NCI-H1694 treated with DMSO at 0.1 percent for 48 hours (cell line): Measurements from ENCODE around the gene APBB2.

Source experiments
- DNase-seq: peaks from one replicate; lab custom pipeline; 2025; lab: John Stamatoyannopoulos, UW

APBB2 gene

GRCh38 chr4:41214136-41214824, at the start of gene APBB2:
TSS of gene APBB2 (minus strand) at chr4:41214542. CDS start at chr4:41033254, 181,288 bp downstream.
- peak; percentile 88 for DNase-seq

GRCh38 chr4:41262198-41262597, 47.9 kb upstream of the APBB2 start:
- no peak for DNase-seq

- no peak for DNase-seq
Observed at GRCh38 chr4:41260116-41260733, 45.9 kb upstream of the APBB2 start.

GRCh38 chr4:41258783-41259182, 44.4 kb upstream of the APBB2 start:
- peak; percentile 40 for DNase-seq

GRCh38 chr4:41257906-41258305, 43.6 kb upstream of the APBB2 start:
- no peak for DNase-seq

- peak; percentile 17 for DNase-seq
Observed at GRCh38 chr4:41257257-41257901, 43.0 kb upstream of the APBB2 start.

GRCh38 chr4:41256740-41257256, 42.5 kb upstream of the APBB2 start, which contains the start of gene UCHL1:
TSS of gene UCHL1 (plus strand) at chr4:41256928. CDS start at chr4:41256977, 49 bp downstream.
- peak; percentile 68 for DNase-seq

- DNase-seq: no peak
Observed at GRCh38 chr4:41256131-41256739, 41.9 kb upstream of the APBB2 start.

GRCh38 chr4:41245983-41246382, 31.6 kb upstream of the APBB2 start:
- DNase-seq: no peak

GRCh38 chr4:41241919-41242318, 27.6 kb upstream of the APBB2 start:
- DNase-seq: no peak

- no peak for DNase-seq
Observed at GRCh38 chr4:41236508-41236907, 22.2 kb upstream of the APBB2 start.

GRCh38 chr4:41236032-41236431, 21.7 kb upstream of the APBB2 start:
- no peak for DNase-seq

GRCh38 chr4:41232856-41233255, 18.5 kb upstream of the APBB2 start:
- DNase-seq: no peak

GRCh38 chr4:41232406-41232805, 18.1 kb upstream of the APBB2 start:
- DNase-seq: no peak

- no peak for DNase-seq
Observed at GRCh38 chr4:41227902-41228301, 13.6 kb upstream of the APBB2 start.

- no peak for DNase-seq
Observed at GRCh38 chr4:41221850-41222645, 7.7 kb upstream of the APBB2 start.

- DNase-seq: no peak
Observed at GRCh38 chr4:41219421-41219950, 5.1 kb upstream of the APBB2 start.

- no peak for DNase-seq
Observed at GRCh38 chr4:41218703-41219102, 4.4 kb upstream of the APBB2 start.

- no peak for DNase-seq
Observed at GRCh38 chr4:41217374-41217773, 3.0 kb upstream of the APBB2 start.

GRCh38 chr4:41217020-41217333, 2.6 kb upstream of the APBB2 start:
- DNase-seq: no peak

GRCh38 chr4:41216294-41217019, 2.1 kb upstream of the APBB2 start:
- peak; percentile 69 for DNase-seq
